Raji (cell line): Measurements from ENCODE around the gene LRRFIP1.

Experiments used
- POLR2A ChIP-seq: IDR thresholded peaks from 2 replicates; pipeline ENCODE4 v1.6.1; 2011; ENCODE audit warnings: low read depth, low read length, control low read depth; ENCODE audit not compliant: insufficient read depth

The LRRFIP1 gene

GRCh38 chr2:237754182-237754581 is 126.8 kb downstream of the LRRFIP1 start:
- no peak for TF ChIP-seq POLR2A

GRCh38 chr2:237754626-237755248 is 127.3 kb downstream of the LRRFIP1 start:
- no peak for TF ChIP-seq POLR2A

- TF ChIP-seq POLR2A = no peak
These were observed 130.2 kb downstream of the LRRFIP1 start for GRCh38 chr2:237757616-237758015.

GRCh38 chr2:237758185-237758584 is 130.8 kb downstream of the LRRFIP1 start:
- TF ChIP-seq POLR2A = no peak

GRCh38 chr2:237759176-237759575 is 131.8 kb downstream of the LRRFIP1 start:
- no peak for TF ChIP-seq POLR2A

- TF ChIP-seq POLR2A = no peak
These were observed 133.4 kb downstream of the LRRFIP1 start for GRCh38 chr2:237760506-237761502.

- no peak for TF ChIP-seq POLR2A
These were observed 136.4 kb downstream of the LRRFIP1 start for GRCh38 chr2:237763812-237764211.

- no peak for TF ChIP-seq POLR2A
These were observed 138.5 kb downstream of the LRRFIP1 start for GRCh38 chr2:237765875-237766274.

- no peak for TF ChIP-seq POLR2A
These were observed 139.0 kb downstream of the LRRFIP1 start for GRCh38 chr2:237766340-237766739.

- TF ChIP-seq POLR2A = no peak
These were observed 145.1 kb downstream of the LRRFIP1 start for GRCh38 chr2:237772513-237772912.

- no peak for TF ChIP-seq POLR2A
These were observed 146.4 kb downstream of the LRRFIP1 start for GRCh38 chr2:237773826-237774225.

- no peak for TF ChIP-seq POLR2A
These were observed 147.6 kb downstream of the LRRFIP1 start for GRCh38 chr2:237774811-237775553.

GRCh38 chr2:237779521-237779920 is 152.1 kb downstream of the LRRFIP1 start:
- no peak for TF ChIP-seq POLR2A

- TF ChIP-seq POLR2A = no peak
These were observed 154.8 kb downstream of the LRRFIP1 start for GRCh38 chr2:237782181-237782580.

GRCh38 chr2:237786936-237787335 is 159.5 kb downstream of the LRRFIP1 start:
- no peak for TF ChIP-seq POLR2A
